ENCODE results near the gene GET3.
"Not testable (repeated sequence)": the region's sequence is repeated elsewhere in the genome, so short reads cannot be mapped to it uniquely, and the experiment has no call there.

The GET3 gene

GRCh38 chr19:12723381-12723640 is 14.0 kb upstream of the GET3 start:
- Histone ChIP-seq H3K9ac (ENCODE audit: low read depth, low read length, poor library complexity, severe bottlenecking) (peak overlapping the region; percentile 99), H3K27me3 (ENCODE audit: insufficient read depth, low read length, poor library complexity, severe bottlenecking) (no peaks in the 10 kb centered on the region), H4K20me1 (ENCODE audit: insufficient read depth, low read length, poor library complexity, severe bottlenecking) (peaks cover 32% of the 10 kb centered on the region), H2AFZ (ENCODE audit: low read length) (peak overlapping the region; percentile 88), H3K4me3 (ENCODE audit: low read length, poor library complexity, severe bottlenecking) (peak overlapping the region; percentile 94), H3K9me2 (replicated peaks; ENCODE audit: low read depth, low read length) (no peaks in the 10 kb centered on the region), H3K4me1 (ENCODE audit: insufficient read depth, low read length, poor library complexity, severe bottlenecking) (peaks cover 26% of the 10 kb centered on the region), H3F3A (ENCODE audit: low read depth) (no peaks in the 10 kb centered on the region), H3K36me3 (ENCODE audit: insufficient read depth, low read length) (peaks cover 18% of the 10 kb centered on the region; the same call in 1 of the 2 replicates), H3K9me3 (ENCODE audit: insufficient read depth, low read depth, low read length) (no peaks in the 10 kb centered on the region), H3K79me2 (ENCODE audit: insufficient read depth, low read length) (peaks cover 51% of the 10 kb centered on the region), H3K4me2 (ENCODE audit: low read depth, low read length, poor library complexity, severe bottlenecking) (peak overlapping the region; percentile 95)
- TF ChIP-seq CTCF (conservative IDR thresholded peaks at IDR 0.05; ENCODE audit: low read length) = no peak
- no peak for TF ChIP-seq EZH2phosphoT487 (IDR thresholded peaks at IDR 0.05; ENCODE audit: borderline replicate concordance)

GRCh38 chr19:12723641-12724426 is 13.5 kb upstream of the GET3 start, which contains the start of gene TNPO2:
TSS of gene TNPO2 (minus strand) at chr19:12723932. CDS start at chr19:12720977, 2,955 bp downstream.
- H3K79me2 ChIP-seq (ENCODE audit: insufficient read depth, low read length) = peaks cover 50% of the 10 kb centered on the region
- no peaks in the 10 kb centered on the region for H3F3A ChIP-seq (ENCODE audit: low read depth)

GRCh38 chr19:12725612-12726011 is 11.7 kb upstream of the GET3 start:
- not testable (repeated sequence) for H3K4me2 ChIP-seq (ENCODE audit: low read depth, low read length, poor library complexity, severe bottlenecking); H3K4me3 ChIP-seq (ENCODE audit: low read length, poor library complexity, severe bottlenecking); H3K27me3 ChIP-seq (ENCODE audit: insufficient read depth, low read length, poor library complexity, severe bottlenecking); H2AFZ ChIP-seq (ENCODE audit: low read length); H3F3A ChIP-seq (ENCODE audit: low read depth); H3K9ac ChIP-seq (ENCODE audit: low read depth, low read length, poor library complexity, severe bottlenecking); H3K9me3 ChIP-seq (ENCODE audit: insufficient read depth, low read depth, low read length); H3K9me2 ChIP-seq (replicated peaks; ENCODE audit: low read depth, low read length)
- peaks cover 22% of the 10 kb centered on the region for H3K4me1 ChIP-seq (ENCODE audit: insufficient read depth, low read length, poor library complexity, severe bottlenecking)
- peaks cover 48% of the 10 kb centered on the region for H3K79me2 ChIP-seq (ENCODE audit: insufficient read depth, low read length)
- peaks cover 27% of the 10 kb centered on the region for H4K20me1 ChIP-seq (ENCODE audit: insufficient read depth, low read length, poor library complexity, severe bottlenecking)
- H3K36me3 ChIP-seq (ENCODE audit: insufficient read depth, low read length) = peaks cover 29% of the 10 kb centered on the region; the same call in 1 of the 2 replicates

More at GRCh38 chr19:12723641-12724426, 13.5 kb upstream of the GET3 start, which contains the start of gene TNPO2:
- peak within 1 kb of the TSS; percentile 99 for H3K9ac ChIP-seq (ENCODE audit: low read depth, low read length, poor library complexity, severe bottlenecking)
- H3K4me2 ChIP-seq (ENCODE audit: low read depth, low read length, poor library complexity, severe bottlenecking) = peak within 1 kb of the TSS; percentile 95
- H2AFZ ChIP-seq (ENCODE audit: low read length) = peak within 1 kb of the TSS; percentile 88
- no peaks in the 10 kb centered on the region for H3K9me2 ChIP-seq (replicated peaks; ENCODE audit: low read depth, low read length)
- no peaks in the 10 kb centered on the region for H3K9me3 ChIP-seq (ENCODE audit: insufficient read depth, low read depth, low read length)
- peaks cover 29% of the 10 kb centered on the region for H4K20me1 ChIP-seq (ENCODE audit: insufficient read depth, low read length, poor library complexity, severe bottlenecking)
- TF ChIP-seq EZH2phosphoT487 (IDR thresholded peaks at IDR 0.05; ENCODE audit: borderline replicate concordance) (no peak), CTCF (conservative IDR thresholded peaks at IDR 0.05; ENCODE audit: low read length) (no peak)
- peak within 1 kb of the TSS; percentile 94 for H3K4me3 ChIP-seq (ENCODE audit: low read length, poor library complexity, severe bottlenecking)
- H3K36me3 ChIP-seq (ENCODE audit: insufficient read depth, low read length) = peaks cover 17% of the 10 kb centered on the region; the same call in 1 of the 2 replicates
- no peaks in the 10 kb centered on the region for H3K27me3 ChIP-seq (ENCODE audit: insufficient read depth, low read length, poor library complexity, severe bottlenecking)
- peaks cover 26% of the 10 kb centered on the region for H3K4me1 ChIP-seq (ENCODE audit: insufficient read depth, low read length, poor library complexity, severe bottlenecking)

- Histone ChIP-seq H3F3A (ENCODE audit: low read depth) (no peaks in the 10 kb centered on the region), H4K20me1 (ENCODE audit: insufficient read depth, low read length, poor library complexity, severe bottlenecking) (peaks cover 27% of the 10 kb centered on the region), H3K36me3 (ENCODE audit: insufficient read depth, low read length) (peaks cover 34% of the 10 kb centered on the region; the same call in 1 of the 2 replicates), H3K79me2 (ENCODE audit: insufficient read depth, low read length) (peaks cover 48% of the 10 kb centered on the region), H2AFZ (ENCODE audit: low read length) (no peak overlapping the region), H3K4me2 (ENCODE audit: low read depth, low read length, poor library complexity, severe bottlenecking) (no peak overlapping the region), H3K9ac (ENCODE audit: low read depth, low read length, poor library complexity, severe bottlenecking) (no peak overlapping the region), H3K4me3 (ENCODE audit: low read length, poor library complexity, severe bottlenecking) (no peak overlapping the region), H3K27me3 (ENCODE audit: insufficient read depth, low read length, poor library complexity, severe bottlenecking) (no peaks in the 10 kb centered on the region), H3K9me3 (ENCODE audit: insufficient read depth, low read depth, low read length) (no peaks in the 10 kb centered on the region), H3K4me1 (ENCODE audit: insufficient read depth, low read length, poor library complexity, severe bottlenecking) (peaks cover 20% of the 10 kb centered on the region), H3K9me2 (replicated peaks; ENCODE audit: low read depth, low read length) (no peaks in the 10 kb centered on the region)
- TF ChIP-seq CTCF (conservative IDR thresholded peaks at IDR 0.05; ENCODE audit: low read length) (no peak), EZH2phosphoT487 (IDR thresholded peaks at IDR 0.05; ENCODE audit: borderline replicate concordance) (no peak)
These were observed 10.3 kb upstream of the GET3 start for GRCh38 chr19:12726988-12727316.

All from Loucy (cell line).